ENCODE measurements around the gene CEP41.

DNA sequence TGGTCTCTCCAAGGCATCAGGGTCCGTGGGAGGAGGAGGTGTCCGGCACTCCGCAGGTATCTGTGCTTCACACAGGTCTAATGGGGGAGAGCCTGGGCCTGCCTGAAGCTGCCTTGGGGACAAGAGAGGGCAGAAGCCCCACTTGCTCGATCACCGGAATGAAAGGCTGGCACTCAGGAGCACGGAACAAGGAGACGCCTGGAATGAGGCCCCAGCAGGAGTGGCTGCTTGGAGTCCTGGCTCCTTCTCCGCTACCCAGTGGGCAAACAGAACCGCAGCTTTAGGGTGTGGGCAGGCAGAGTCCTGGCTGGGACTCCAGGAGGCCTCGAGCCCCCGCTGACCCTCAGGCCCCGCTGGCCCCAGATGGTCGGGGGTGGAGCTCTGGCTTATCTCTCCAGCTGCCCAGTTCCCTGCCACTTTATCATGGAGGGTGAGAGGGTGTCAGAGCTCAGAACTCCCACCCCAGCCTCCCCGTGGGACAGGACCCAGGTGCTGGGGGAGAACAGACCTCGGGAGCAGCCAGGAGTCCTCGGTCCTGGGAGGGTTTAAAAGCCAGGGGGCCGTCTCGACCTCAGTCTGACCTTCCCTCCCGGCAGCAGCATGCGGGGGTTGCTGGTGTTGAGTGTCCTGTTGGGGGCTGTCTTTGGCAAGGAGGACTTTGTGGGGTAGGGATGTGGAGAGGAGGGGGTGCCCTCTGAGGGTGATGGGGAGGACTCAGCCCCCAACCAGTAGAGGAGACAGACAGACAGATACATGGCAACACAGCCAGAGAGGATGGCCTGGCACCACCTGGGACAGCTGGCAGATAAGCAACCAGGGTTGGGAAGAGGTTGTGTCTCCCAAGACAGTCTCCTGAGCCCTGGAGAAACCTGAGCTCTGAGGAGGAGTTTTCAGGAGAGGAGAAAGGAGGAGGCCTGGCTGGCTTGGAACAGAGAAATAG lies 60.6 kb downstream of the CEP41 start, which contains the start of gene CPA1:
- TF ChIP-seq, protein P1, sequence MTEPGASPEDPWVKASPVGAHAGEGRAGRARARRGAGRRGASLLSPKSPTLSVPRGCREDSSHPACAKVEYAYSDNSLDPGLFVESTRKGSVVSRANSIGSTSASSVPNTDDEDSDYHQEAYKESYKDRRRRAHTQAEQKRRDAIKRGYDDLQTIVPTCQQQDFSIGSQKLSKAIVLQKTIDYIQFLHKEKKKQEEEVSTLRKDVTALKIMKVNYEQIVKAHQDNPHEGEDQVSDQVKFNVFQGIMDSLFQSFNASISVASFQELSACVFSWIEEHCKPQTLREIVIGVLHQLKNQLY (CRISPR knock-in tag; IDR thresholded peaks at IDR 0.05) = no peak
- TF ChIP-seq, protein P2, sequence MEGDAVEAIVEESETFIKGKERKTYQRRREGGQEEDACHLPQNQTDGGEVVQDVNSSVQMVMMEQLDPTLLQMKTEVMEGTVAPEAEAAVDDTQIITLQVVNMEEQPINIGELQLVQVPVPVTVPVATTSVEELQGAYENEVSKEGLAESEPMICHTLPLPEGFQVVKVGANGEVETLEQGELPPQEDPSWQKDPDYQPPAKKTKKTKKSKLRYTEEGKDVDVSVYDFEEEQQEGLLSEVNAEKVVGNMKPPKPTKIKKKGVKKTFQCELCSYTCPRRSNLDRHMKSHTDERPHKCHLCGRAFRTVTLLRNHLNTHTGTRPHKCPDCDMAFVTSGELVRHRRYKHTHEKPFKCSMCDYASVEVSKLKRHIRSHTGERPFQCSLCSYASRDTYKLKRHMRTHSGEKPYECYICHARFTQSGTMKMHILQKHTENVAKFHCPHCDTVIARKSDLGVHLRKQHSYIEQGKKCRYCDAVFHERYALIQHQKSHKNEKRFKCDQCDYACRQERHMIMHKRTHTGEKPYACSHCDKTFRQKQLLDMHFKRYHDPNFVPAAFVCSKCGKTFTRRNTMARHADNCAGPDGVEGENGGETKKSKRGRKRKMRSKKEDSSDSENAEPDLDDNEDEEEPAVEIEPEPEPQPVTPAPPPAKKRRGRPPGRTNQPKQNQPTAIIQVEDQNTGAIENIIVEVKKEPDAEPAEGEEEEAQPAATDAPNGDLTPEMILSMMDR (IDR thresholded peaks at IDR 0.05) = no peak
- no peak for TF ChIP-seq CREB1 (CRISPR knock-in tag; IDR thresholded peaks at IDR 0.05)
- no peak for TF ChIP-seq RELA (CRISPR knock-in tag; IDR thresholded peaks at IDR 0.05; ENCODE audit: borderline replicate concordance)
- TF ChIP-seq, protein P3, sequence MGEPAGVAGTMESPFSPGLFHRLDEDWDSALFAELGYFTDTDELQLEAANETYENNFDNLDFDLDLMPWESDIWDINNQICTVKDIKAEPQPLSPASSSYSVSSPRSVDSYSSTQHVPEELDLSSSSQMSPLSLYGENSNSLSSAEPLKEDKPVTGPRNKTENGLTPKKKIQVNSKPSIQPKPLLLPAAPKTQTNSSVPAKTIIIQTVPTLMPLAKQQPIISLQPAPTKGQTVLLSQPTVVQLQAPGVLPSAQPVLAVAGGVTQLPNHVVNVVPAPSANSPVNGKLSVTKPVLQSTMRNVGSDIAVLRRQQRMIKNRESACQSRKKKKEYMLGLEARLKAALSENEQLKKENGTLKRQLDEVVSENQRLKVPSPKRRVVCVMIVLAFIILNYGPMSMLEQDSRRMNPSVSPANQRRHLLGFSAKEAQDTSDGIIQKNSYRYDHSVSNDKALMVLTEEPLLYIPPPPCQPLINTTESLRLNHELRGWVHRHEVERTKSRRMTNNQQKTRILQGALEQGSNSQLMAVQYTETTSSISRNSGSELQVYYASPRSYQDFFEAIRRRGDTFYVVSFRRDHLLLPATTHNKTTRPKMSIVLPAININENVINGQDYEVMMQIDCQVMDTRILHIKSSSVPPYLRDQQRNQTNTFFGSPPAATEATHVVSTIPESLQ (CRISPR knock-in tag; IDR thresholded peaks at IDR 0.05) = no peak
- TF ChIP-seq, protein P4, sequence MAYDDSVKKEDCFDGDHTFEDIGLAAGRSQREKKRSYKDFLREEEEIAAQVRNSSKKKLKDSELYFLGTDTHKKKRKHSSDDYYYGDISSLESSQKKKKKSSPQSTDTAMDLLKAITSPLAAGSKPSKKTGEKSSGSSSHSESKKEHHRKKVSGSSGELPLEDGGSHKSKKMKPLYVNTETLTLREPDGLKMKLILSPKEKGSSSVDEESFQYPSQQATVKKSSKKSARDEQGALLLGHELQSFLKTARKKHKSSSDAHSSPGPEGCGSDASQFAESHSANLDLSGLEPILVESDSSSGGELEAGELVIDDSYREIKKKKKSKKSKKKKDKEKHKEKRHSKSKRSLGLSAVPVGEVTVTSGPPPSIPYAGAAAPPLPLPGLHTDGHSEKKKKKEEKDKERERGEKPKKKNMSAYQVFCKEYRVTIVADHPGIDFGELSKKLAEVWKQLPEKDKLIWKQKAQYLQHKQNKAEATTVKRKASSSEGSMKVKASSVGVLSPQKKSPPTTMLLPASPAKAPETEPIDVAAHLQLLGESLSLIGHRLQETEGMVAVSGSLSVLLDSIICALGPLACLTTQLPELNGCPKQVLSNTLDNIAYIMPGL (CRISPR knock-in tag; IDR thresholded peaks at IDR 0.05) = no peak
